ENCODE data around the gene SFI1.

- TF ChIP-seq CTCF (IDR thresholded peaks at IDR 0.05; ENCODE audit: borderline replicate concordance, extremely low read depth, low read length, poor library complexity, severe bottlenecking): no peak
- no peak for TF ChIP-seq EZH2 (IDR thresholded peaks at IDR 0.05; ENCODE audit: borderline replicate concordance, low read depth, low read length, severe bottlenecking)
These were observed 34.5 kb downstream of the SFI1 start for GRCh38 chr22:31530823-31531195.

Data from DND-41 (cell line).